ENCODE measurements around the gene BGN.

GRCh38 chrX:153499341-153499740 is 4.6 kb downstream of the BGN start:
- no peak for TF ChIP-seq POLR2A (IDR thresholded peaks at IDR 0.05)
- no peak for TF ChIP-seq CTCF (IDR thresholded peaks at IDR 0.05)
